AG09319 (cell line): ENCODE measurements around the gene PPP1R15B.

Source experiments
- DNase-seq: peaks from one replicate; pipeline ENCODE4 v3.0.0-alpha.2; 2010; ENCODE audit warnings: low read depth; ENCODE audit errors: extremely low read depth
- CTCF ChIP-seq: IDR thresholded peaks from 2 replicates; pipeline ENCODE4 v1.5.1; 2011; ENCODE audit warnings: low read depth, mild to moderate bottlenecking, inconsistent platforms, low read length, moderate library complexity

The PPP1R15B gene

DNA sequence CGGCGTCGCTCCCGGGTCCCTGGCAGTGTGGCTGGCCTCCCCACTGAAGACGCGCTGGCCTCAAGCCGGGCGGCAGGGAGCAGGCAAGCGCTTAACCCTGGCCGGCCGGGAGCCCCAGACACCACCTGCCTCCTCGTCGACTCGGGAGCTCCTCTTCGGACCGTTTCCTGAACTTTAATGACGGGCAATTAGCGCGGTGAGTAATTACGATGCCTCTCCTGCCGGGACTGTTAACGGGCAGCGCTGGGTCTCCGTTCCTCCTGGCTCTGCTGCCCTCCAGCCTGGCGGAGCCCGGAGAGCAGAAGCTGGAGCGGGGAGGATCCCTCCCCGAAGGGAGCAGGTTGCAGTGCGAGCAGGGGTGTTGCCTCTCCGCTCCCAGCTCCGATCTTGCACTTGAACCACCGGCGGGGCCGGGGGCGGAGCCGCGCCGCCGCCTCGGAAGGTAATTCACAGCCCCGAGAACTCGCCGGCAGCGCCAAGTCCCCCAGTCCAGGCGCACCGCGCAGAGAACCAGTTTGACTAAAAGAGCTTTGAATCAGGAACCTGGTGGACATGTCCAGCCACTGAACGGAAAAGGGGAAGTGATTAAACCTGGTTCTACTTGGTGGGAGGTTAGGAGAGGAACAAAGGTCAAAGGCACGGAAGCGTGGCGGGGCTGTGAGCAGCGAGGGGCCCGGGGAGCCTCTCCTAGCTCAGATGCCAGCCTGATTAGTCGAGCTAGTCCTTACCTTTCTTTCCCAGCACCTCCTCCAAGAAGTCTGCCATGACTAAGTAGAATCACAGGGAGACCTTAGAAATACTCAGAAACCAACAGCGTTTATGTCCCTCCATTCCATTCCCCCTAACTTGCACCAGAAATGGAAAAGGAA, 33.6 kb downstream of the PPP1R15B start:
- no peak for DNase-seq
- no peak for TF ChIP-seq CTCF

DNA sequence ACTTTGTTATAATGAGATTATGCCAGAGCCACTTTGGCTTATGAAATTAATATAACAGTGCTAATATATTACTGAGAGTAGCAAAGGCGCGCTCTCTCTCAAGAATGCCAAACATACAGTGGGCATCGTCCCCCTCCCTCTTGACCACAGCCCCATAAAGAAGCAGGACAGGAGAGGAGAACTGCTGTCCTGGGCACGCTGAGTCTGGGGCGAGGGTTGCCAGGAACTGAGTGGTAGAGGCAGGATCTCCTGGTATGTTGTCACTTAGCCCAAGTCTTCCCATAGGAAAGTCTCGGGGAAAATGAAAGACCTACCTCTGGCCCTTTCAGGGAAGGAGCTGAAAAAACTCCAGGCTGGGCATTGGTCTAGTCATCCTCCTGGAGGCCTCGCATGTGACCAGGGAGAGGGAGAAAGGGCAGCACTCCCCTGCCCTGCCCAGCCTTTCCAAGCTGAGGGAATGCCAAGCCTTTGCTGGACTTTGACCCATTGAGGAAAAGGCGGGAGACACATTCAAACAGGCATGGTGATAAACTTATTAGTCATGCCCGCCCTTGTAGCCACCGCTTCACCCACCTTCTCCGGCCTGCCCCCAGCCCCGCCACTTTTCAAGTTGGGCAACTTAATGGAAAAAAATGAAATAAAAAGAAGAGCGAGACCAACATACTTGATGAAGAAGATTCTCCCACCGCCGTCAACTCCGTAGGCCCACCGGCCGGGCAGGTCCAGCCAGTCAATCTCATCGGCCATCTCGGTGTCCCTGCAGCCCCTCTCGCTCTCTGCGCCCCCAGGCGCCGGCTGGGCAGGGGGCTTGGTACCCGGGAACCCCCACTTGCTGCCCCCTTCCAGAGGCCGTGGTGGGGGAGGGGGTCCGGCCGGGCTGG, 34.5 kb downstream of the PPP1R15B start:
- no peak for TF ChIP-seq CTCF
- no peak for DNase-seq

GRCh38 chr1:204376465-204376864, 35.2 kb downstream of the PPP1R15B start:
- no peak for TF ChIP-seq CTCF
- DNase-seq, result no peak

DNA sequence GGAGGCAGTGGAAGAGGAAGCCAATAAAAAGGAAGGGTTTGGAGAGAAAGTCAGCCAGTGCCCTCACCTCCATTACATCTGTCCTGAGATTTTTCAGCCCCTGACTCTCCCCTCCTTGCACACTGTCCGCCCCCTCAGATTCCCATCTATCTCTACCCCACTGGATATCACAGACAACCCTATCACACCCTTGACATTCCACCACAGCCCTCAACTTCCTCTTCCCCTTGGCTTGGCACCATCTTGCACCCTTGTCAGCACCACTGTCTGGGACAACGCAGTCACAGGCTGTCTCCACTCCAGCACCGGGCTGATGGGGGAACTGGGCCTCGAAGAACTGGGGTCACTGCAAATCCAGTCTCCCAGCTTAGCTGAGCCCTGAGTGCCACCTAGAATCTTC, 37.7 kb downstream of the PPP1R15B start:
- TF ChIP-seq CTCF, result no peak

DNA sequence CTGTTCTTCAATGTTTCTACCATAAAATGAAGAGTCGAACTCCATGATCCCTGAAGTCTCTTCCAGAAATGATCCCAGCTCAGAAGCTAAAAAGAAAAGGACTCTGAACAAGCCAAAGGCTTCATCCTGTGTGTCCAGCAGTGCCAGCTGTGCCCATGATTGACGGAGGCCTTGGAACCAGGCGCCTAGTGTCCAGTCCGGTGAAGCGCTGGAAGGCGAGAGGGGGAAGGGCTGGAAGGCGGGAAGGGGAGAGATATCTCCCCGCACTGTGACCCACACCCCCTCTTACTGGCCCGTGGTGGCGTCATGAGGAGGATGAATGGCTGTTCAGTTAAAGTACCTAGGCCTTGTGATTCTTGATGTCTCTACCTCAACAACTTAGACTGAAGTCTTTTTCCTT, 41.4 kb downstream of the PPP1R15B start:
- DNase-seq, result no peak
- no peak for TF ChIP-seq CTCF

More for the DNA sequence above, 37.7 kb downstream of the PPP1R15B start:
- no peak for DNase-seq

- TF ChIP-seq CTCF, result no peak
- no peak for DNase-seq
These were observed 42.5 kb downstream of the PPP1R15B start for GRCh38 chr1:204368996-204369726.
